Measurements from ENCODE around the gene LHFPL6. TPM values are rescaled to one million over a fixed set of nuclear protein-coding genes. Genes with fewer than 3 reads are reported as not detected.

LHFPL6 gene
- total RNA-seq, 1 experiment from 2014 or later: 4.6 TPM

DNA sequence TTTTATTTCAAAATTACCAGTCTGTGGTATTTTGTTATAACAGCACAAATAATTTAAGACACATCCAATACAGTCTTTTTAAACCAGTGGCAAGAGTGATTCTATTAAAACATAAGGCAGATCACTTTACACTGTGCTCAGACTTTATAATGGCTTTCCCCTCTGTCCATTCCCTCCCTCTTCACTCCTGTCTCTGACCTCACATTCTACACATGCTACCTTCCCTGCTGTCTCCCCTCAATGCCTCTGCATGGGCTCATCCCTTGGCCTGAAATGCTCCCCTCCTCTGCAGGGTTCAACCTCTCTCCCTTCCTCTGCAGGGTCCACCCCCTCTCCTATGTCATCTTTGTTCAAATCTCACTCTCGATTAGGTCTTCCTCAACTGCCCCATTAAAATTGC lies 170.8 kb downstream of the LHFPL6 start:
- Histone ChIP-seq H3K27me3 (ENCODE audit: control insufficient read depth, insufficient read depth, low read length) (no peaks in the 10 kb centered on the region), H3K4me3 (ENCODE audit: insufficient read depth, low read depth, low read length) (no peak overlapping the region), H3K36me3 (replicated peaks; ENCODE audit: control insufficient read depth, insufficient read depth, low read length) (no peaks in the 10 kb centered on the region)
- peak; percentile 27 for DNase-seq

DNA sequence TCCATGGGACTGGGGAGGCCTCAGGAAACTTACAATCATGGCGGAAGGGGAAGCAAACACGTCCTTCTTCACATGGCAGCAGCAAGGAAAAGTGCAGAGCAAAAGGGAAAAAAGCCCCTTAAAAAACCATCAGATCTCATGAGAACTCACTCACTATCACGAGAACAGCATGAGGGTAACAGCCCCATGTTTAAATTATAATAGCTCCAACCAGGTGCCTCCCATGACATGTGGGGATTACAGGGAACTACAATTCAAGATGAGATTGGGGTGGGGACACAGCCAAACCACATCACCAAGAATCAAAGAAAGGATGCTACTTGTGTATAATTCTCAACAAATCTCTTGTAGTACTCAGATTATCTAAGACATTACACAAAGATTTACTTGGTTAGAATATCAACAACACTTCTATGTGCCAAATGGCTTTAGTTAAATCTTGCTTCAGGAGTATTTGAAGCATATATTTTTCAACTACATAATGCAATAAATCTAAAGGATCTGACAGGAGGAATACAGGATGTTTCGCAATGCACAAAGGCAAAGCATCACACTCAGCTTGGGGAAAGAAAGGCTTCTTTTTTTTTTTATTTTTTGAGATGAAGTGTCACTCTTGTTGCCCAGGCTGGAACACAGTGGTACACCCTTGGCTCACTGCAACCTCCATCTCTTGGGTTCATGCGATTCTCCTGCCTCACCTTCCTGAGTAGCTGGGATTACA lies 180.0 kb downstream of the LHFPL6 start:
- Histone ChIP-seq H3K4me3 (ENCODE audit: insufficient read depth, low read depth, low read length) (no peak overlapping the region), H3K27me3 (ENCODE audit: control insufficient read depth, insufficient read depth, low read length) (no peaks in the 10 kb centered on the region), H3K36me3 (replicated peaks; ENCODE audit: control insufficient read depth, insufficient read depth, low read length) (no peaks in the 10 kb centered on the region)
- no peak for DNase-seq

- H3K4me3 ChIP-seq (ENCODE audit: insufficient read depth, low read depth, low read length): no peak overlapping the region
- H3K27me3 ChIP-seq (ENCODE audit: control insufficient read depth, insufficient read depth, low read length): no peaks in the 10 kb centered on the region
- H3K36me3 ChIP-seq (replicated peaks; ENCODE audit: control insufficient read depth, insufficient read depth, low read length): no peaks in the 10 kb centered on the region
- no peak for DNase-seq
Observed at GRCh38 chr13:39419876-39420275, 183.1 kb downstream of the LHFPL6 start.

DNA sequence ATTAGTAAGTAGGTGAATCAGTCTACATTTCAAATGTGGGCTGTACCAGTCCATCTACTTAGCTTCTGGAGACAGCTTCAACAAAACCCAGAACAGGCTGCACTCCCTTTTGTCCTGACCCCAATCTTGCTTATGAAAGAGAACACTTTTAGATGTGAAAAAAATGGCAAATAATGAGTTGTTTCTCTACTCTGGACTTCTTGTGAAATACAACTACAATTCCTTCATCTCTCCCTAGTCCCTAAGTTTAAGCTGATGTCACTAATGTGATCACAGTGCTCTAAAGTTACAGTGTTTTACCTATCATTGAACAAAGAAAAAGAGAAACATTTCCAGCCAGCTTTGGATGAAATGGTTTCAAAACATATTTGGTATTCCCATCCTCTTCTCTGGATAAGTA lies 183.9 kb downstream of the LHFPL6 start:
- Histone ChIP-seq H3K36me3 (replicated peaks; ENCODE audit: control insufficient read depth, insufficient read depth, low read length) (no peaks in the 10 kb centered on the region), H3K4me3 (ENCODE audit: insufficient read depth, low read depth, low read length) (no peak overlapping the region), H3K27me3 (ENCODE audit: control insufficient read depth, insufficient read depth, low read length) (no peaks in the 10 kb centered on the region)
- no peak for DNase-seq

- no peaks in the 10 kb centered on the region for H3K36me3 ChIP-seq (replicated peaks; ENCODE audit: control insufficient read depth, insufficient read depth, low read length)
- DNase-seq: no peak
- H3K27me3 ChIP-seq (ENCODE audit: control insufficient read depth, insufficient read depth, low read length): no peaks in the 10 kb centered on the region
- no peak overlapping the region for H3K4me3 ChIP-seq (ENCODE audit: insufficient read depth, low read depth, low read length)
Observed at GRCh38 chr13:39418424-39418823, 184.6 kb downstream of the LHFPL6 start.

- DNase-seq: no peak
- Histone ChIP-seq H3K27me3 (ENCODE audit: control insufficient read depth, insufficient read depth, low read length) (no peaks in the 10 kb centered on the region), H3K4me3 (ENCODE audit: insufficient read depth, low read depth, low read length) (no peak overlapping the region), H3K36me3 (replicated peaks; ENCODE audit: control insufficient read depth, insufficient read depth, low read length) (no peaks in the 10 kb centered on the region)
Observed at GRCh38 chr13:39417643-39418042, 185.3 kb downstream of the LHFPL6 start.

- peak; percentile 36 for DNase-seq
- no peaks in the 10 kb centered on the region for H3K27me3 ChIP-seq (ENCODE audit: control insufficient read depth, insufficient read depth, low read length)
- H3K4me3 ChIP-seq (ENCODE audit: insufficient read depth, low read depth, low read length): no peak overlapping the region
- H3K36me3 ChIP-seq (replicated peaks; ENCODE audit: control insufficient read depth, insufficient read depth, low read length): no peaks in the 10 kb centered on the region
Observed at GRCh38 chr13:39417131-39417530, 185.9 kb downstream of the LHFPL6 start.

DNA sequence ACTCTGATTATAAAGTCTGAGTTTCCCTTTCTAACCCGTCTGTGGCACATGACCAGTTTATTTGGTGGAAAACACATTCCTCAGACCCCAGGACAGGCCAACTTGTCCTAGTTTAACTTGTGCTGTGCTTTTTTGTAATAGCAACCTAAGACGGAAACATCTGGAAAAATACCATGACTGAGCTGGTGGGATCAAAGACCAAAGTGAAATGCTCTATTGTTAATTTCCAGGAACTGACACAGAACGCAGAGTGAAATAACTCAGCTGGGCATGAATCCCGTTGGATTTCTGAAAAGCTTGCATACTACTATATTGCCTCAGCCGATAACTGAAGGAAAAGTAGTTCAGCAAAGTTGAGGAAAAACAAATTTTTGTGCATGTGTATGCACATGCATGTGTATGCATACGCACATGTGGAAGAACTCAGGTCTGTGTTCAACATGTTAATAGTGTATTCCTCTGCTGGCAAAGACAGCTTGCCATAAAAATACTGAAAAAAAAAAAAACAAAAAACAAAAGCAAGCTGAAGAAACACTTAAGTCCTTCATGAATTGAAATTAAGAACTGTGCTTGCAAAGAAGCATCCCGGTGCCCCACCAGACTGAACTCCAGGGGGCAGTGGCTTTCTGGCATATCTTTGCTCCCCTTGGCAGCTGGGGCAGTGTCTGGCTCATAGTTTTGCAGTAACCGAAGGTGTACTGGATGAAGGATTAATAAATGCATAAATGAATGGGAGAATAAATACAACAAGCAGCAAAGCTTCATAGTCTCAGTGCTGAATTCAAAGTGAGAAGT lies 187.8 kb downstream of the LHFPL6 start:
- DNase-seq: no peak
- Histone ChIP-seq H3K4me3 (ENCODE audit: insufficient read depth, low read depth, low read length) (no peak overlapping the region), H3K27me3 (ENCODE audit: control insufficient read depth, insufficient read depth, low read length) (no peaks in the 10 kb centered on the region), H3K36me3 (replicated peaks; ENCODE audit: control insufficient read depth, insufficient read depth, low read length) (no peaks in the 10 kb centered on the region)

GRCh38 chr13:39414339-39414738 lies 188.7 kb downstream of the LHFPL6 start:
- DNase-seq: no peak
- no peak overlapping the region for H3K4me3 ChIP-seq (ENCODE audit: insufficient read depth, low read depth, low read length)
- H3K27me3 ChIP-seq (ENCODE audit: control insufficient read depth, insufficient read depth, low read length): no peaks in the 10 kb centered on the region
- H3K36me3 ChIP-seq (replicated peaks; ENCODE audit: control insufficient read depth, insufficient read depth, low read length): no peaks in the 10 kb centered on the region

DNA sequence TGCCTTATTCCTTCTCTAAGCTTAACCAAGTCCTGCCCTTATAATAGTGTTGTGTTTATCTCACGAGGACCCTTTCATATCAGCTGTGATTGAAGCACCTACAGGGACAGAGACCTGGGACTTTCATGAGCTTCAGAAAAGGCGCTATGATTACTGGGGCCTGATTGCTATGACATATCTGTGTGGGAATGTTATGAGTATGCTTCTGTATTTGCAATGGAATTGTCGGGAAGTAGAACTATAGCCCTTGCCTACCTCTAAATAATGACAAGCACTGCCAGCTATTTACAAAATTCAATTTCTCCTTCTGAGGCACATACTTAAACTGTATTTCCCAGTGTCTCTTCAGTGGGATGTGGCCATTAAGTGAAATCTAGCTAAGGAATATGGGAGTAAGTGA lies 191.5 kb downstream of the LHFPL6 start:
- Histone ChIP-seq H3K36me3 (replicated peaks; ENCODE audit: control insufficient read depth, insufficient read depth, low read length) (no peaks in the 10 kb centered on the region), H3K27me3 (ENCODE audit: control insufficient read depth, insufficient read depth, low read length) (no peaks in the 10 kb centered on the region), H3K4me3 (ENCODE audit: insufficient read depth, low read depth, low read length) (no peak overlapping the region)
- DNase-seq: no peak

GRCh38 chr13:39410964-39411363 lies 192.0 kb downstream of the LHFPL6 start:
- H3K27me3 ChIP-seq (ENCODE audit: control insufficient read depth, insufficient read depth, low read length): no peaks in the 10 kb centered on the region
- DNase-seq: no peak
- no peak overlapping the region for H3K4me3 ChIP-seq (ENCODE audit: insufficient read depth, low read depth, low read length)
- H3K36me3 ChIP-seq (replicated peaks; ENCODE audit: control insufficient read depth, insufficient read depth, low read length): no peaks in the 10 kb centered on the region

GRCh38 chr13:39410096-39410901 lies 192.7 kb downstream of the LHFPL6 start:
- H3K27me3 ChIP-seq (ENCODE audit: control insufficient read depth, insufficient read depth, low read length): no peaks in the 10 kb centered on the region
- H3K36me3 ChIP-seq (replicated peaks; ENCODE audit: control insufficient read depth, insufficient read depth, low read length): no peaks in the 10 kb centered on the region
- DNase-seq: no peak
- no peak overlapping the region for H3K4me3 ChIP-seq (ENCODE audit: insufficient read depth, low read depth, low read length)

DNA sequence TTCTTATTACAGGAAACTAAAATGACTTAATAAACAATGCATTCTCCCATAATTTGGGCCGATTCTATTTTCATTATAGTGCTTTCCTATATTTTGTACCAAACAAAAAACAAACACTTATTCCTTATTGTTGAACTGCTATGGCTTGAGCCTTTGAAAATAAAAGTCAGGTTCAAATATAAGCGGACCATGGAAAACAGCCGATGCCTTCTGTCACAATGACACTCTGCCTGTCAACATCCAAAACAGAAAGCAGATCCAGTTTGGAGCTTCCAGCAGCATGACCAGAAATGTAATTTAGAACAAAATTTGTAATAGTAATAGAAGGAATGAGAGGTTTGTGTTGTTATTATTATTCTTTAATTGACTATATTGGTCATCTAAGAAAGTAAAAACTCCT lies 194.5 kb downstream of the LHFPL6 start:
- no peak overlapping the region for H3K4me3 ChIP-seq (ENCODE audit: insufficient read depth, low read depth, low read length)
- no peak for DNase-seq
- H3K27me3 ChIP-seq (ENCODE audit: control insufficient read depth, insufficient read depth, low read length): no peaks in the 10 kb centered on the region
- H3K36me3 ChIP-seq (replicated peaks; ENCODE audit: control insufficient read depth, insufficient read depth, low read length): no peaks in the 10 kb centered on the region

- Histone ChIP-seq H3K27me3 (ENCODE audit: control insufficient read depth, insufficient read depth, low read length) (no peaks in the 10 kb centered on the region), H3K36me3 (replicated peaks; ENCODE audit: control insufficient read depth, insufficient read depth, low read length) (no peaks in the 10 kb centered on the region), H3K4me3 (ENCODE audit: insufficient read depth, low read depth, low read length) (no peak overlapping the region)
- DNase-seq: no peak
Observed at GRCh38 chr13:39407786-39408185, 195.2 kb downstream of the LHFPL6 start.

DNA sequence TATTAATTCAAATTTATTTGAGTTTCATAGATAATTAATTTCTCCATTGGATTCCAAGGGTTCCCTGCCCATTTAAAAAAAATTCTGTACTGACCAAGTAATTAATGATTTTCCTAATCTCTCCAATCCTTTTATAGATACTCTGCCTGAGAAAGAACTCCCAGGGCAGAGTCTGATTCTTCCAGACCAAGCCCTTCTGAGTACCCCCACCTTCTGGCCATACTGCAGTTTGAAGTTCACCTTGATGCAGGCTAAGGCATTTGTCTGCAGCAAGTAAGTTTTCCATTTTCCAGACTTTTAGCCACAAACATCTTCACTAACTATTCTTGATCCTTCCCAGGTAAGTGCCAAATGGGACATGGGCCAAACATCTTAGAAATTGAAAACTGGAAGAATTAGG lies 195.9 kb downstream of the LHFPL6 start:
- Histone ChIP-seq H3K27me3 (ENCODE audit: control insufficient read depth, insufficient read depth, low read length) (no peaks in the 10 kb centered on the region), H3K36me3 (replicated peaks; ENCODE audit: control insufficient read depth, insufficient read depth, low read length) (no peaks in the 10 kb centered on the region), H3K4me3 (ENCODE audit: insufficient read depth, low read depth, low read length) (no peak overlapping the region)
- DNase-seq: no peak
